Inflammatory macrophage treated with lipopolysaccharide for 1 hour (primary cell): ENCODE data around the gene WBP1L.
A peak's percentile ranks its signal among the peaks of the same experiment; 100 is the strongest.
"Not testable (repeated sequence)": the region's sequence is repeated elsewhere in the genome, so short reads cannot be mapped to it uniquely, and the experiment has no call there.

ENCODE experiments used
- DNase-seq, 2 donors: peaks; one replicate each; pipeline ENCODE4 v3.0.0-alpha.2; 2020 to 2022

The WBP1L gene

GRCh38 chr10:102743588-102744373, at the start of gene WBP1L:
Gene WBP1L (plus strand): TSS chr10:102743948. CDS start chr10:102744054, 106 bp downstream.
- peak; percentile 99 for DNase-seq

- DNase-seq, result not testable (repeated sequence)
Measured at GRCh38 chr10:102695401-102695800, 48.3 kb upstream of the WBP1L start.

DNA sequence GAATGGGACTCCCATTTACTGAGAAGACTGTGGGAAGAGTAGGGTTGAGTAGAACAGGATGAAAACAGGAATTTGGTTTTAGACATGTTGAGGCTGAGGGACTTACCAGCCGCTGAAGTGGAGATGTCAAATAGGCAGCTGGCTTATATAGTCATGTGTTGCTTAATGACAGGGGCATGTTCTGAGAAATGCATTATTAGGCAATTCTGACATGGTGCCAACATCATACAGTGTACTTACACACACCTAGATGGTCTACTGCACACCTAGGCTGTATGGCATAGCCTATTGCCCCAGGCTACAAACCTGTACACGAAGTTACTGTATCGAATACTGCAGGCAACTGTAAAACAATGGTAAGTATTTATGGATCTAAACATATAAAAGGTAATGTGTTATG, 47.0 kb upstream of the WBP1L start:
- DNase-seq, result peak in 1 of 2 donors; percentile 35

DNA sequence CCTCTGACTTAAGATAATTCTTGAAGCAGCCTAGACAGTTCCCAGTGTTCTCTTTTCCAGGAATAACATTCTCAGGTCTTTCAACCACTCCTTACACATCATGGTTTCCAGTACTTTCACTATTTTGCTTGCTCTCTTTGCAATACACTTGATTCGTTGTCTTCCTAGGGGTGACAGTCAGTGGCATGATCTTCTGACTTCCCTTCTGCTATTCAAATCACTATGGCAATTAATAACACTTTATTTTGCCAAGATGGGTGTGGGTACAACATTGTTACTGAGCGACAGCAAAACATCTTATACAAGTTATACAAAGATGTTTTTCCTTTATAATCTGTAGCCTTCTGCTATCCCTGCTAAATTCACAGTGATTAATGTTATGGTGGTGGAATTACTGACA, 44.9 kb upstream of the WBP1L start:
- DNase-seq, result no peak

GRCh38 chr10:102701272-102701671, 42.5 kb upstream of the WBP1L start:
- DNase-seq, result no peak

- no peak for DNase-seq
Measured at GRCh38 chr10:102701796-102702195, 42.0 kb upstream of the WBP1L start.

DNA sequence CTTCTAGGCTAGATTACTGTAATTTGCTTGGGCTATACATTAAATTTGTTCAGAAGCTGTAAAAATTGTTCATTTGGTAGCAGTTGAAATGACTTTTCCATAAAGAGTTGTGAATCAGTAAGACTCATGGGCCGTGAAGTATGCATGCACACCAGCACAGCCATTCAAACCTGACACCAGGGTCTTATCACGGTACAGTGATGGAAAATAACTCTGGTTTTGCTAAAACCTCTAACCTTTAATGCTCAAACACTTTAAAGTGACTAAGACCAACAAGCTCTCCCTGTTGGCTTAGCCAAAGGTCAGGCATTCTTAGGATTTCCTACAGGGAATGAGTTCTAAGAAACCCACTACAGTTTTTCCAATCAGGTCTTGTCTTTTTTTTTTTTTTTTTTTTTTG, 41.0 kb upstream of the WBP1L start:
- no peak for DNase-seq

- DNase-seq, result no peak
Measured at GRCh38 chr10:102704915-102705314, 38.8 kb upstream of the WBP1L start.

- no peak for DNase-seq
Measured at GRCh38 chr10:102705531-102705930, 38.2 kb upstream of the WBP1L start.

- no peak for DNase-seq
Measured at GRCh38 chr10:102710609-102711008, 33.1 kb upstream of the WBP1L start.

DNA sequence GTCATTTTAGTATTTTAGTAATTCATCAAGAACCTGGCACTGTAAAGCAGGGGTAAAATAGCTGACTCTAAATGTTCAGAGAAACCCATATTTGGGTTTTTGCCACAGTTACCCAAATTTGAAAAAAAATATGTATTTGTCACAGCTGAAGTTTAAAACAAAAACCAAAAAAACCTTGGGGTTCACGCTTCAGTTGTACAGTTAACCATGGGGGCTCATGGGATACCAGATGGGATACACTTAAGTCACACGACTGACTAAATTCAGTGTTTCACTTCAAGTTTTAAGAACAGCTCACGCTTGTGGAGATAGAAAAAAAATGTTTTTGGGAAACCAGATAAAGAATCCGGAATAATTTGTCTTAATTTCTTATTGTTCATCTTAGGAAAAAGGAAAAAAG, 31.7 kb upstream of the WBP1L start:
- DNase-seq, result no peak

- no peak for DNase-seq
Measured at GRCh38 chr10:102712843-102713538, 30.8 kb upstream of the WBP1L start.

- peak; percentile 71 to 78 for DNase-seq
Measured at GRCh38 chr10:102713539-102713813, 30.3 kb upstream of the WBP1L start.

GRCh38 chr10:102713814-102714620, 29.7 kb upstream of the WBP1L start, which contains the start of gene ARL3:
Gene ARL3 (minus strand): TSS chr10:102714397. CDS start chr10:102714275, 122 bp downstream.
- DNase-seq, result peak; percentile 99

- no peak for DNase-seq
Measured at GRCh38 chr10:102714621-102715455, 28.9 kb upstream of the WBP1L start, which contains the start of gene SFXN2. Gene SFXN2 (plus strand): TSS chr10:102714636. CDS start chr10:102726637, 12,001 bp downstream.

DNA sequence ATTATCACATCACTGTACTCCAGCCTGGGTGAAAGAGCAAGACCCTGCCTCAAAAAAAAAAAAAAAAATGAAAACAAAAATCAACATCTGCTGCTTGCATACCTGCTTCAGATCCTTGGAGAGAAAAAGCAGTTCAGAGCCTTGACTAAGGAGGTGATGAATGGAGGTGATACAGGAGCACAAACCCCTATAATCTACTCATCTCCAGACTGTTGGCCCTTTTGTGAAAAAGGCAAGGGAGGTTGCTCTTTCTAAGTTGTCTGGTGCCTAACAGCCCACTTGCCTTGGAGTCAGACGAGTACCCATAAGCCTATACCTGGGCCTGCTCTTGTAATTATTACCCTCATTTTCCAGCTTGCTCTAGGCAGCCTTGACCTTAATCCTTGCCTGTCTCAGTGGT, 27.9 kb upstream of the WBP1L start:
- no peak for DNase-seq

- DNase-seq, result not testable (repeated sequence)
Measured at GRCh38 chr10:102716900-102717565, 26.7 kb upstream of the WBP1L start.

DNA sequence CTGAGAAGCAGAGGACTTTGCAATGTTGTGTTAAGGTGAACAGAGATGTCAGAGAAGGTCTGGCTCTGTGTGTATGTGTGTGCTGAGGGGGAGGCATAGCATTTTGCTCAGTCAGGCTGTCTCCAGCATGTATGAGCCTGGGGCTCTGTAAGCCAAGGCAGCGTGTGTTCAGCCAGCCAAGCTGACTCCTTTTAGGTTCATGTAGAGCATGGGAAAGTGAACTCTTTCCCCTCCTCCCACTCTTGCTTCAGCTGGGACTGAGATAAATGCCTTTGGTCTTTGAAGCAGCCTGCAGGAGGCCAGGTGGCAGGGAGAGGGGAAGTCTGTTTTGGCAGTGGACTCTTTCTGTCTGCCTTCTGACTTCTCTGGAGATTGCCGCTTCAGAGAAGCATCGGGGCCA, 25.5 kb upstream of the WBP1L start:
- DNase-seq, result no peak

DNA sequence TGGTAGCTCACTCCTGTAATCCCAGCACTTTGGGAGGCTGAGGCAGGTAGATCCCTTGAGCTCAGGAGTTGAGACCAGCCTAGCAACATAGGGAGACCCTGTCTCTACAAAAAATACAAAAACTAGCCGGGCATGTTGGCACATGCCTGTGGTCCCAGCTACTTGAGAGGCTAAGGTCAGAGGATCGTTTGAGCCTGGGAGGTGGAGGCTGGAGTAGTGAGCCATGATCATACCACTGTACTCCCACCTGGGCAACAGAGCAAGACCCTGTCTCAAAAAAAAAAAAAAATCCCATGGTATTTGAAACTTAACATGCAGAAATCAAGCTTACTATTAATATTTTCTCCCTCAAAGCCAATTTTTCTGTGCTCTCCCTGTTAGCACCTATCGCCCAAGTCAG, 23.4 kb upstream of the WBP1L start:
- no peak for DNase-seq

- DNase-seq, result no peak
Measured at GRCh38 chr10:102720775-102721301, 22.9 kb upstream of the WBP1L start.

GRCh38 chr10:102721954-102722353, 21.8 kb upstream of the WBP1L start:
- DNase-seq, result no peak

DNA sequence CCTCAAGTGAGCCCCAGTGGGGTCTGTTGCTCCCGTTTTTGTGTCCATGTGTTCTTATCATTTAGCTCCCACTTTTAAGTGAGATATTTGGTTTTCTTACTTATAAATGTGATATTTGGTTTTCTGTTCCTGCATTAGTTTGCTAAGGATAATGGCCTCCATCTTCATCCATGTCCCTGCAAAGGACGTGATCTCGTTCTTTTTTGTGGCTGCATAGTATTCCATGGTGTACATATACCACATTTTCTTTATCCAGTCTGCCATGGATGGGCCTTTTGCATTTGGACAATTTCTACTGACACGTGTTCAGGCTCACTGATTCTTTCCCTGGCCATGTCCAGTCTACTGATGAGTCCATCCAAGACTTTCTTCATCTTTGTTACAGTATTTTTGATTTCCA, 19.8 kb upstream of the WBP1L start:
- no peak for DNase-seq
